Measurements from ENCODE around the gene COX10.
"Not testable (repeated sequence)": the region's sequence is repeated elsewhere in the genome, so short reads cannot be mapped to it uniquely, and the experiment has no call there.

Gene COX10

DNA sequence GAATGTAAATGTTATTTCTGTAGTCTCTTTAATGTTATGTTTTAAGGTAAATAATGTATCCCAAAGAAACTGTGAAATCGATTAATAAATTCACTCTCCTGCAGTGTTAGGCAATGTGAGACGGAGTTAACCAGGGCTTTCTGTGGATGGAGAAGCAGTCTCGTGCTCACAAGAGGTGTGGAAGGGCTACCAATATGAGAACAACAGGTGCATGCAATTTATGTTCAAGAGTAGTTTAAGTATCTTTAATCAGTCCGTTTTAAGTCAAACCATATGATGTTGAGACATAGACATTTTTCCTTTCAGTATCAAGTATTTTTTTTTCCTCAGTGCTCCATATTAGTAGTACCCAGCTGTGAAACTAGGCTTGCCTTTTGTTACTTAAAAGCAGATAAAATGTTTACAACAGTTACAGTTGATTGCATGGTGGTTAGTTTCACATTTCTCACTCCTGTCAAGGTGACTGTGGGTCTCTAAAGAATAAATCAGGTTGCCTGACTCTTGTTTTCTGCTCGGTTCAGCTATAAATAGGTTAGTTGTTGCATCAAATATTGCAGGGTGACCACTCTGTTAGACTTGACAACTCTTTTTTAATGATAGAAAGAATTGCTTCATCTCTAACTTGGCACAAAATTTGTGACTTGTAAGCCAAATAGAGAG lies 54.4 kb downstream of the COX10 start:
- DNase-seq (ENCODE audit: low read depth), result no peak

DNA sequence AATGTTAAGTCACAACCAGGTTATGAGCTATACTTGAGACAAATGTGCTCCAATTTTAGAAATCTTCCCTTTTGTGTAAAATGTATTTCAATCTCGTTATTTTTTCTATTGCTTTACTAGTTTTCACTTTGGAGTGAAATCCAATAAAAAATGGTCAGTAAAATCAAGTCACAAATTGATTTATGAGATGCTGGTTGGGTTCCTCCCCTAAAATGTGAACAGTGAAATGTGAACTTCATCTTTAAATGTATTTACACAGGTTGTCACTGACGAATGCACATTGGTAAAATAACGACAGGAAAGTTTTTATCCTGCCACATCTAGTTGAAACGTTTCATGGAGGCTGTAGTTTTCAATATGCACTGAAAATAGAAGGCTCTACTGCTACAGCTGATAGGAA lies 55.5 kb downstream of the COX10 start:
- DNase-seq (ENCODE audit: low read depth), result no peak

DNA sequence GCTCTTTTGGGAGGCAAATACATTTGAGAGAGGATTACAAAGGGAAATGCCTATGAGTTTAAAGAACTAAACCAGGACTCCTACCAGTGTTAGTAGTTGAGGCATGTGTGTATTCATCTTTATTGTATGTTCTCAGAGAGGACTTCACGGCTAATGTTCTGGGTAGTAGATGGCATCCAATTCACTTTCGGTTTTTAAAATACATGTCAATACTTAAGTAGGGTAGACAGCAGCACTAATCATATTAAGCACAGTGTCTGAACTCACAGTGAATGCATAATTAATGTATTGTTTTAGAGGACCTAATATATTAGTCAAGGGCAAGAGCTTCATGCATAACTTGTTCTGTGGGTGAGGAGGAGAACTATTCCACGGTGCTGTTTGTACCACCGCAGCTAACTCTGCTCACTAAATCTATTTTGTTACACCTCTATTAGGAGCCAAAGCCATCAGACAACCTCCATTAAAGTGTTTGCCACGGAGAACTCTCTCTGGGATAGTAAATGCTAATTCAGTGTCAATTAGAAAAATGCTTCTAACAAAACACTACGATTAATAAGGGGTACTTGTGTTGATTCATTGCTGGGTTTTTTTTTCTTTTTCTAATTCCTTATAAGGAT lies 56.3 kb downstream of the COX10 start:
- DNase-seq (ENCODE audit: low read depth), result no peak

DNA sequence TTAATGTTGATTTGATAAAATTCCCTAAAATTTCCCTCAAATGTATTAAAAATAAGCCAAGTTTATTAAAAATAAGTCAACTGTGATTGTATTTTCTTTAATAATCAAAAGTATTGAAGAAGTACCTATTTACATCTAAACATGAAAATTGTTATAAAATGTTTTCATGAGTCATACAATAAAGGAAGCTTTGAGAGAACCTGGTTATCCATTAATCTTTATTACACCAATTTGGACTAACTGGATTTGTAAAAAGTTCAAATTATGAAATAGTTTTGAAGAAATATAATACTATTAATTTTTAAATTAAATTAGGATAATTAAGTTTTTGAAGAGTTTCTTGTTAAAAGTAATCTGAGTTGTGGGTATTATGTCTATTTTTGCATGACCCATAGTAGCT lies 63.8 kb downstream of the COX10 start:
- DNase-seq (ENCODE audit: low read depth), result no peak

DNA sequence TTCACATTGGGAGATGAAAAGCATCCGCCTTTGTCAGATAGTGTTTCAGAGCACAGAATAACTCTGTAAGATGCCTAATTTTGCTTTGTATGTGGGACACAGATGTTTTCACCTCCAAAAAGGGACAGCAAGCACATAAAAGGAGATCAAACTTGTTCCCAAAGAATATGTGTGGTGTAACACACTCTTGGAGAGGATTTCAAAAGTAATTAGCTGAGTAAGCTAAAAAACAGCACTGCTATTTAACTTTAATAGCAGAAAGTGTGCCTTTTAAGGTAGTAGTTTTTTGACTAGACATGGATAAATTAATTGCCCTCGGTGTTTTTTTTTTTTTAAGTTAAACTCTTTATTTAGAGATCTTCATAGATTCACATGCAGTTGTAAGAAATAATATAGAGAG lies 65.2 kb downstream of the COX10 start:
- DNase-seq (ENCODE audit: low read depth), result no peak

DNA sequence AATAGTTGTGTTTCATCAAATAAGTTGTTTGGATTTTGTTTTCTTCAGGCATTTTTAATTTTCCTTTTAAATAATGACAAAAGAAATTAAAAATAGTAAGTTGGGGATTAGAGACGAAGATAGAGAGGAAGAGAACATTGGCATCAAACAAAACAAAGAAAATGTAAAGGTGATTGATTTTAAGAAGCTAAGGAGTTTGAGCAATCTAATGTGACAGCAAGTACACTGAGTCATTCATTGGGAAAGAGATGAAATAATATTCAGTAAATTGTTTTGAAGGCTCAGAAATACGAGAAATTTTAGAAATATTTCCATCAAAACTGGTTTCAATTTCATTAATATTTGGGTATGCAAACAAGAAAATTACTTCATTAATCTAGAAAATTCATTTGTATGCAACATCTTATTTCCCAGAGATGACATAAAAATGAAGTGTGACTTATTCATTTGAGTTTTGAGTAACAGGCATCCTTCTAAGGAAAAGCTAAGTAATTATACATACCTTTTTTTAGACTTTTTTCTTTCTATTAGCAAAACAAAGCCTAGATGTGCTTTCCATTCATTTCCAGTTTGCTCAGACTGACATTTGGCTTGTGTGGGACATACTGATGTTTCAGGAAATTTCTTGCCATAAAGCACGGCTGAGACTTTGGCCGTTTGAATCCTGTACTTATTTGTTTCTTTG lies 66.7 kb downstream of the COX10 start:
- DNase-seq (ENCODE audit: low read depth), result no peak

DNA sequence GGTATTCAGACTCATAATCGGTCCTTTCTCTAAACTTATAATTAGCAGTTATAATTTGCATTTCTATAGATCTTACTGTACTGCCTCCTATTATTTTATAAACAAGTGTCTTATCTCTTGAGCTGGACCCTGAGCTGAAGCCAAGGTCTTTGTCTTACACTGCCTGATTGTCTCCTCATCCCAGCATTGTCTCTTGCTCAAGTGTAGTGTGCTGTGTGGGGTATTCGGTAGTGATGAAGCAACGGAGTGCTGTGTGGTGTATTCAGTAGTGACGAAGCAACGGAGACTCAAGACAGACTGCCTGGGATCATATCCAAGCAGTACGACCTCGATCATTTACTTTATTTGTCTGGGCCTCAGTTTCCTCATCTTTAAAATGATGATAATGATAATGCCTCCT lies 69.3 kb downstream of the COX10 start:
- DNase-seq (ENCODE audit: low read depth), result no peak

DNA sequence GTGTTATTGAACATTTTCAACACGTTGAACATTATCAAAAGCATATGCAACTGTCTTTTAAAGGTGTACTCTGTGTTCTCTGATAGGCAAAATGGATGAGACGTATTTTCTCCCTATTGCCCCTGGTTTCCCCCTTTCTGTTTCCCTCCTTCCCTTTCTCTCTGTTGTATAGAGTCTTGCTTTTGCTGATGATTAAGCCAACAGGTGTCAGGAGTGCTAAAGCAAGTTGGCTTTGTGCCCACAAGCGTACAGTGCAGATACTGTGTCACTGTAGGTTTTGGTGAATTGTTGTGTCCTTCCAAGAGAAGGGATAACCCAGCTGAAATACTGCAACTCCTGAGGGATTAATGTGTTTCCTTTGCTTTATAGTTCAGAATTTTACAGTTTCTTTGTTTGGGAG lies 74.4 kb downstream of the COX10 start:
- DNase-seq (ENCODE audit: low read depth), result no peak

DNA sequence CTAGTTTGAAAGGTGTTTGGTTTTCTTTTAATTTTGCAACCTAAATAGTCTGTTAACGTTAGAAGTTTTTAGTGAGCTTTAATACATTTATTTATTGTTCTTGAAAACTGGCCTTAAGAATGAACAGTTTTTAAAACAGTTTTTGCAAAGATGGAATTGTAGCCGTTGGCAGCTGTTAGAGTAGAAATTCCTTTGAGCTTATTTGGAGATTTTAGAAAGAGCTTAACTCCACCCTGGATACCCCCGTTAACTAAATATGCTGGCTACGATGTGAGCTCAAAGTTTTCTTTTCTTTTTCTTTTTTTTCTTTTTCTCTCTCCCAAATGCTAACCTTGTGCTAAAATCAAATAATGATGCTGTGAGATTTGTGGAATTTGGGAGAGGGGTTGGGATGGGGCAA lies 75.2 kb downstream of the COX10 start:
- no peak for DNase-seq (ENCODE audit: low read depth)

DNA sequence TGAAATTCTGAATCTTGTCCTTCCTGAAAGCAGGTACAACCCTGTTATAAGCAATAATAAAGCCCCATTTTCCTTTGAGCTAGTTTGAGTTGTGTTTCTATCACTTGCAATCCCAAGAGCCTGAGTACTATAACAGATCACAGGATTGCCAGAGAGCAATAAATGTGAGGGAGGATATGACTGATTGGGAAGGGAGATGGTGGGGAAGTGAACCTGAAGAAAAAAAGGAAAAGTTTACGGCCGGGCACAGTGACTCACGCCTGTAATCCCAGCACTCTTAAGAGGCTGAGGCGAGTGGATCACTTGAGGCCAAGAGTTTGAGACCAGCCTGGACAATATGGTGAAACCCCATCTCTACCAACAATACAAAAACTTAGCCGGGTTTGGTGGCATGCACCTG lies 80.4 kb downstream of the COX10 start:
- no peak for DNase-seq (ENCODE audit: low read depth)

DNA sequence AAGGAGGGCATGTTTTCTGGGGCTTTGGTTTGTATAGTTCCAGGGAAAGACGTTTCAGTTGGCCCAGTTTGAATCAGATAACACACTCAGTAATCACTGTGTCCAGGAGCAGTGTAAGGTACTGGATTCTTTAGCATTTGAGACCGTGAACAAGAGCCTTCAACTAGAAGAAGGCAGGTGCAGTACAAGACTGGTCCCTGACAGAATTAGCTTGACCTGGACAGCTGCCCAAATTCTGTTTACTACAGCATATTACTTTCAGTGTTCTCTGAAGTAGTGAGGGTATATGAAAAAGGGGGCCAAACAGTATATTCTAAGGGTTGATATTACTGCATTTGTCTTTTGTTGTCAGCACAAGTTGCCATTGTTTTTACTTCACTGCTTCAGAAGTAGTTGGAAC lies 81.3 kb downstream of the COX10 start:
- DNase-seq (ENCODE audit: low read depth), result no peak

DNA sequence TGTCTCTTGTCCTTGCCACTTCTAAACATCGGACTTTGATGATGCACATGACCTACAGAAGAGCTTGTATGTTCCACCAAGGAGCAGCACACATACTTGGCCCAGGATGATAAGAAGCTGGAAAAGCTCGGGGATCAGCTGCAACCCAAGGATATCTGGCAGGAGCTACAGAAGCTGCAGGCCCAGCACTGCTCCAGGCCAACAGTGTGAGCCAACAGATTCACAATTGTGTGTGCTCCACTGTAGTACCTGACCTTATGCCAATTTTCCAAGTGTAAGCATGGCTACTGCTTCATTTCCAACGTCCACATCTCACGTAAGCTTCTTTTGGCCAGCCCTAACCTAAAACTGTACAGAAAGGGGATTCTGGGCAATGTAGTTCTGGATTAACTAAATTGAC lies 83.4 kb downstream of the COX10 start:
- DNase-seq (ENCODE audit: low read depth), result no peak

DNA sequence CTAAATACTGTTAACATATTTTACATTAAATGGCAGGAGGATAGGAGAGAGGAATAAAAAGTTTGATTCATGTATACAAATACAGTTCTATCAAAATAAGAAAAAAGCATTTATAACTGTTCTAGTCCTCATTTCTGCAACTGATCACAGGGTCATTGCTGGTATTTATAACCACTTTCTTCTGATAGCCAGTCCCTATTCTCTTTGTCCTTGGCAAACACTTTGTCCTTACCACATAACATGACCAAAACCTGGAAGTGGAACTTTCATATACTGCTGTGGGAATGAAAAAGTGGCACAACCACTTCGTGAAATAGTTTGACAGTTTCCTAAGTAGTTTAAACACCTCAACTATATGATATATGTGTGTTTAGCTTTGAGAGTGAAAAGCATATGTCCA lies 84.1 kb downstream of the COX10 start:
- DNase-seq (ENCODE audit: low read depth), result no peak

DNA sequence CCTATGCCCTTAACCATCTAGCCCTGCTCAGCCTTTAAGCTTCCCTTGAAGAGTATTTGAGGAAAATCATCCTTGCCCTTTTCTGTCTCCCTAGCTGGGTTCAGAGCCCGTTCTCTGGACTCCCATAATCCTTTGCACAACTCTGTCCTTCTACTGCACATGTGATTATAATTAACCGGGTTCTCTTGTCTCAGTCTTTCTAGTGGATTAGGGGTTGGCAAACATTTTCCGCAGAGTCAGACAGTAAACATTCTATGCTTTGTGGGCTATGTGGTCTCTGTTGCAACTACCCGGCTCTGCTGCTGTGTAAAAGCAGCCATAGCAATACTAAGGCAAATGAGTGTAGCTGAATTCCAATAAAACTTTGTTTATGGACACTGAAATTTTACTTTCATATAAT lies 87.4 kb downstream of the COX10 start:
- no peak for DNase-seq (ENCODE audit: low read depth)

DNA sequence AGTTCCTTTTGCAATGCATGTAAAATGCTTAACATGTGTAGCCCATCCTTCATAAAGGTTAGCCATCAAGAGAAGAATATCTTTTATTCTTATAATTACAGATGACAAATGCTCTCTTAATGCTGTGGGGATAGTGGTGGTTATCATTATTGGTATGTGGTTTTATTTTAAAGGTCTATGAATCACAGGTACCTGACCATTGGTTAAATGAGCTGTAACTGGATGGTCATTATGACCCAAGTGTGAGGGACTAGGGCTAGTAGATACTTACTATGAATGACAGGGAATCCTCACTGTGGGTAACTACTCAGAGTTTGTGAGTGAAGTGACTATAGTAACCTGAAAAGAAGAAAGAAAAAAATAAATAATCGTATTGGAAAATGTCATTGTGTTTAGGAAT lies 88.5 kb downstream of the COX10 start:
- no peak for DNase-seq (ENCODE audit: low read depth)

DNA sequence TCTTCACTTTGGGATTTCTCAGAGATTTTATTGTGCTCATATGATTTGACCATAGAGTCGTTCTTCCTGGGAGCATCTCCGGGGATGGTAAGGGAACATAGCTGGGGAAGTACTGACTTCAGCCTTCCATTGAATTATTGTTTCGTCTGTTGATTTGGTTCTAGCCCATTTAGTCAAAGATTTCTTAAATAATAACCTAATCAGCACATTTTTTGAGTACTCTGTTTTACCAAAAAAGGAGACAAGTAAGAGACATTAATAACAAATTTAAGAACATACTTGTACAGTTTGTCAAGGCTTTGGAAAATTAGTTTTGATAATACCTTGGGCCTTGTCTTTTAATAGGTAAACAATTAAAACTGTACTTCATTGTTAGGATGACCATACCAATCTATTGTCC lies 89.4 kb downstream of the COX10 start:
- DNase-seq (ENCODE audit: low read depth), result no peak

DNA sequence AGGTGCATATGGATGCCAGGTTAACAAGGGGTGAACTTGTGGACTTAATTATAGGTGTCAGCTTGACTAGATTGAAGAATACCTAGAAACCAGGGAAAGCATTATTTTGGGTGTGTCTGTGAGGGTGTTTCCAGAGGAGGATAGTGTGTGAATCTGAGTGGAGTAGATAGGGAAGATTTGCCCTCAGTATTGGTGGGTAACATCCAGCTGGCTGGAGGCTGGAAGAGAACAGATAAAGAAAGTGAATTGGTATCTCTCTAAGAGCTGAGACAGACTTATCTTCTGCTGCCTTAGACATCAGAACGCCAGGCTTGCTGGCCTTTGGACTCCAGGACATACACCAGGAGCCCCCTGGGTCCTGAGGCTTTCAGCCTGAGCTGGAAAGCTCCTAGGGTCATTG lies 92.1 kb downstream of the COX10 start:
- DNase-seq (ENCODE audit: low read depth), result no peak

DNA sequence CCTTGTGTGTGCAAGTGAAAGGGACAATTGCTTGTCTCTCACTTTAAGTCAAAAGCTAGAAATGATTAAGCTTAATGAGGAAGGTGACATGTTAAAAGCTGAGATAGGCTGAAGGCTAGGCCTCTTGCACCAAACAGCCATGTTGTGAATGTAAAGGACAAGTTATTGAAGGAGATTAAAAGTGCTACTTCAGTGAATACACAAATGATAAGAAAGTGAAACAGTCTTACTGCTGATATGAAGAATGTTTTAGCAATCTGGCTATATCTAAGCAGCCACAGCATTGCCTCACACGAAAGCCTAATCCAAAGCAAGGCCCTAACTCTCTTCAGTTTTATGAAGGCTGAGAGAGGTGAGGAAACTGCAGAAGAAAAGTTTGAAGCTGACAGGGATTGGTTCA lies 96.3 kb downstream of the COX10 start:
- DNase-seq (ENCODE audit: low read depth), result no peak

DNA sequence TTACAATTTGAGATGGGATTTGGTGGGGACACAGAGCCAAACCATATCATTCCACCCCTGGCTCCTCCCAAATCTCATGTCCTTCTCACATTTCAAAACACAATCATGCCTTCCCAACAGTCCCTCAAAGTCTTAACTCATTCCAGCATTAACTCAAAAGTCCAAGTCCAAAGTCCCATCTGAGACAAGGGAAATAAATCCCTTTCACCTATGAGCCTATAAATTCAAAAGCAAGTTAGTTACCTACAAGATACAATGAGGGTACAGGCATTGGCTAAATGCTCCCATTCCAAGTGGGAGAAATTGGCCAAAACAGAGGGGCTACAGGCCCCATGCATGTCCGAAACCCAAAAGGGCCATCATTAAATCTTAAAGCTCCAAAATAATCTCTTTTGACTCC lies 98.5 kb downstream of the COX10 start:
- not testable (repeated sequence) for DNase-seq (ENCODE audit: low read depth)

DNA sequence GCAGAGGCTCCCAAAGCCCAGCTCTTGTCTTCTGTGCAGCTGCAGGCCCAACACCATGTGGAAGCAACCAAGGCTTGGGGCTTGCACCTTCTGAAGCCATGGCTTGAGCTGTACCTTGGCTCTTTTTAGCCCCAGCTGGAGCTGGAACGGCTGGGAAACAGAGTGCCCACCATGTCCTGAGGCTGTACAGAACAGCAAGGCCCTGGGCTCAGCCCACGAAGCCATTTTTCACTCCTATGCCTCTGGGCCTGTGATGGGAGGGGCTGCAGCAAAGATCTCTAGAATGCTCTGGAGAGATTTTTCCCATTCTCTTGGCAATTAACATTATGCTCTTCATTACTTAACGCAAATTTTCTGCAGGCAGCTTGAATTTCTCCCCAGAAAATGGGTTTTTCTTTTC lies 99.3 kb downstream of the COX10 start:
- DNase-seq (ENCODE audit: low read depth), result no peak

DNA sequence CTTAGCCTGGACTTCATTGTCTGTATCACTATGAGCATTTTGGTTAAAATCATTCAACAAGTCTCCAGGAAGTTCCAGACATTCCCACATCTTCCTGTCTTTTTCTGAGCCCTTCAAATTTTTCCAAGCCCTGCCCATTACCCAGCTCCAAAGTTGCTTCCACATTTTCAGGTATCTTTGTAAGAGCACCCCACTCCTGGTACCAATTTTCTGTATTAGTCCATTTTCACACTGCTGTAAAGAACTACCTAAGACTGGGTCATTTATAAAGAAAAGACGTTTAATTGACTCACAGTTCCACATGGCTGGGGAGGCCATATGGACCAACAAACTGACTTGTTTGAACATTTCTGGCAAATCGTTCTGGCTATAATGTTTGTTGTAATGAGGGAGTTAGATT lies 100.0 kb downstream of the COX10 start:
- DNase-seq (ENCODE audit: low read depth), result no peak

DNA sequence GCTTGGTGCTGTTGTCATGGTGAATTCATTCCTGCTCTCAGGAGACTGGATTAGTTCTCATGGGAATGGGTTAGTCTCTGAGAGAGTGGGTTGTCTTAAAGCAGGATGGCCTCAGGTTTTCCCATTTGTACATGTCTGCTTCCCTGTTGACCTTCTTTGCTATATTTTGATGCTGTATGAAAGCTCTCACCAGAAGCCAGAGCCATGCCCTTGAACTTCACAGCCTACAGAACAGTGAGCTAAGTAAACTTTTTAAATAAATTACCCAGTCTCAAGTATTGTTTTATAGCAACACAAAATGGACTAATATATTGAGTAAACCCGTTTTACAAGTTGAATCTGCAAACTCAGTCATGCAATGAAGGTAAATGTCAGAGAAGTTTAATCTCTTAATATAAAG lies 100.6 kb downstream of the COX10 start:
- no peak for DNase-seq (ENCODE audit: low read depth)

DNA sequence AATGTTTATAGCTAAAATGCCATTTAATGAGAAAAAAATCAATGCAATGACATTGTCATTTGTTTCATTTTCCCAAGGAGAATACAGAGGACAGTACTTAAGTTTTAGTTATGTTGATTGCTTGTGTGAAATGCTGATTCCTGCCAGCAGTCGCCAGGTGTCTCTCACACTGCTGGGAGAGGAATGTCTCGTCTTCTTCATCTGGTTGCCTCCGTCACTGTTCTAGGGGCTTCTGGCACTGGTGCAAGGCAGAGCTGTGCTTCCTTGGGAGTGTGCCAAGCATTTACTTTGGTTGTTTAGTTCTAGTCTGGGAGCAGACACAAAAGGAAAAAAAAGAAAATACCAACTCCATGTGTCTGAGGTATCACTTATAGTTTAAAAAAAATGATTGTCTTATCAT lies 107.7 kb downstream of the COX10 start:
- not testable (repeated sequence) for DNase-seq (ENCODE audit: low read depth)

DNA sequence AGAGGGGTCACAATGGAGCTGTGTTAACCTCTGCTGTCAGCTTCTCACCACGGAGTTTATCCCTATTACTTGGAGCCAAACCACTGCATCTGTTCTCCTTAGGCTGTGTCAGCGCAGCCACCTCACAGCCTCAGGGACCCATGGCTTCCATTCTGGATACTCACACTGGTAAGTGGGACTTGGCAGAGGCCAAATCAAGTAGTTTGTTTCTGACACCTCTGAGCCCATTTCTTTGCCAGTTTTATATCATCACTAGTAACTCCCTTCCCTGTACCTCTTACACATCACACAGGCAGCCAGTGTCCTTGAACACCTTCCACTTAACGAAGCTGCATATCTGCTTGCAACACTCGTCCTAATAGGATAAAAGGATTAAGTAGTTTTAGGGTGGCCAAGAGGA lies 108.5 kb downstream of the COX10 start:
- not testable (repeated sequence) for DNase-seq (ENCODE audit: low read depth)

All from stimulated activated CD8-positive, alpha-beta memory T cell treated with anti-CD3 and anti-CD28 coated beads, Interleukin-15, amount 100 ng/mL, for 24 hours (primary cell).